Measurements from ENCODE around the gene TNFRSF8.

- TF ChIP-seq CTCF (IDR thresholded peaks at IDR 0.05), result no peak
- no peak for TF ChIP-seq POLR2A (IDR thresholded peaks at IDR 0.05)
Observed at GRCh38 chr1:12191242-12192032, 128.3 kb downstream of the TNFRSF8 start.

Data from thyroid gland (tissue), 4 donors.